NT2/D1 (cell line): ENCODE measurements around the gene CREB3L1.

Experiments
- SUZ12 ChIP-seq: IDR thresholded peaks from 2 replicates; pipeline ENCODE4 v1.6.1; 2011; ENCODE audit not compliant: insufficient read length, insufficient read depth; ENCODE audit errors: extremely low read depth
- YY1 ChIP-seq: IDR thresholded peaks from 2 replicates; pipeline ENCODE4 v1.6.1; 2011; ENCODE audit not compliant: insufficient read length, insufficient read depth
- ZNF274 ChIP-seq: IDR thresholded peaks from 2 replicates; pipeline ENCODE4 v1.6.1; 2011; ENCODE audit warnings: mild to moderate bottlenecking, low read depth, low read length

DNA sequence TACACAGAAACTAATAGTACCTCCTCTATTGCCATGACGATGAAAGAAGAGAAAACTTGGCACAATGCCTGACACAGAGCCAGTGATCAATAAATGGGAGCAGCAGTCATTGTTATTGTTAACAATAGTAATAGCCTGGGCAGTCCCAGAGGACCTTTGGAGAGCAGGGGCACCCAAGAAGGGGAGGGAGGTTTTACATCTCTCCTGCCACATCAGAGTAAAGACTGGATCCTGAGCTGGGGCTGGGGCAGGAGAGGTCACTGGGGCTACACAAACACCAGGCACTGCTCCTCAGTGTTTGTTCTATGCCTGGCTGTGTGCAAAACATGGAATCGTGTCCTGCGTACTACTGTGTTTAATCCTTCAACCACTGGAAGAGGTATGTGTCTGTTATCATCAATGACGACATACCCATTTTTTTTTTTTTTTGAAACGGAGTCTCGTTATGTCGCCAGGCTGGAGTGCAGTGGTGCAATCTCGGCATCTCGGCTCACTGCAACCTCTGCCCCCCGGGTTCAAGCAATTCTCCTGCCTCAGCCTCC lies 25.0 kb upstream of the CREB3L1 start:
- TF ChIP-seq ZNF274 (no peak), YY1 (no peak), SUZ12 (no peak)
